Measurements from ENCODE around the gene SLC26A3. TPM values are rescaled to one million over a fixed set of nuclear protein-coding genes. Genes with fewer than 3 reads are reported as not detected.

Gene SLC26A3
- total and polyA plus RNA-seq, 2 of the 8 experiments (the other 6 are each of a cell fraction or from before 2014, with no cell fraction given): not detected

GRCh38 chr7:107742678-107743566 is 60.1 kb downstream of the SLC26A3 start:
- H3K56ac ChIP-seq (replicated peaks; ENCODE audit: insufficient read length, low read depth, low read length): no peak overlapping the region
- H2BK12ac ChIP-seq (ENCODE audit: low read depth, low read length): no peak overlapping the region
- peak overlapping the region in 3 of 4 experiments; percentile 32 to 88 (median 46); a peak in 5 of 7 replicates for H3K9ac ChIP-seq (replicated peaks in 1 of 4; ENCODE audit: extremely low read depth in 1 of 4, low read depth in 3 of 4, low read length in 3 of 4)
- H3K9me3 ChIP-seq (ENCODE audit: insufficient read depth in 2 of 2, low read depth in 1 of 2, low read length in 1 of 2): no peaks in the 10 kb centered on the region
- H3K4ac ChIP-seq (replicated peaks; ENCODE audit: insufficient read length, low read depth, low read length): no peak overlapping the region
- no peaks in the 10 kb centered on the region for H3K36me3 ChIP-seq (ENCODE audit: control insufficient read depth in 2 of 4, insufficient read depth in 4 of 4, low read length in 3 of 4)
- H3K79me1 ChIP-seq (ENCODE audit: low read depth, low read length): peaks cover 4% of the 10 kb centered on the region; the same call in 1 of the 2 replicates
- POLR2A ChIA-PET (ENCODE audit: partially characterized antibody): interaction anchor here (0.6 to 2.2 kb wide), 16 partner anchors 9 to 957 kb away, joined by 3 to 11 read pairs (median 4); partner anchors contain the start of genes BCAP29, COG5, DUS4L and HBP1
- H3K18ac ChIP-seq (ENCODE audit: extremely low read depth, low read length): no peak overlapping the region
- H3K14ac ChIP-seq (ENCODE audit: insufficient read length): no peak overlapping the region
- no peak overlapping the region for H2AK5ac ChIP-seq (ENCODE audit: low read depth, low read length)
- peak overlapping the region; percentile 8 for H4K91ac ChIP-seq (replicated peaks; ENCODE audit: insufficient read length, low read length)
- H3K79me2 ChIP-seq (ENCODE audit: control insufficient read depth in 1 of 2, insufficient read depth in 2 of 2, low read length in 2 of 2): peaks cover 15 to 40% of the 10 kb centered on the region in 2 experiments
- H3K27ac ChIP-seq (ENCODE audit: low read depth, low read length): peak overlapping the region; percentile 41; the same call in 1 of the 2 replicates
- peak overlapping the region; percentile 72; the same call in 1 of the 2 replicates for H4K8ac ChIP-seq (ENCODE audit: extremely low read depth, insufficient read depth, low read length)
- H2AFZ ChIP-seq (ENCODE audit: low read length): peak overlapping the region; percentile 99
- peaks cover 0 to 8% (median 2%) of the 10 kb centered on the region in 4 experiments; a peak in 3 of 7 replicates for H3K4me1 ChIP-seq (replicated peaks in 1 of 4; ENCODE audit: control insufficient read depth in 3 of 4, insufficient read depth in 4 of 4, low read length in 3 of 4)
- H4K5ac ChIP-seq (ENCODE audit: insufficient read length, low read depth, low read length): peak overlapping the region; percentile 70
- no peak overlapping the region for H2BK120ac ChIP-seq (replicated peaks; ENCODE audit: low read depth, low read length)
- peaks cover 2 to 3% of the 10 kb centered on the region in 2 experiments for H4K20me1 ChIP-seq (replicated peaks in 1 of 2; ENCODE audit: control insufficient read depth in 1 of 2, insufficient read depth in 2 of 2, low read length in 2 of 2)
- H3K23ac ChIP-seq (ENCODE audit: insufficient read length): no peak overlapping the region
- peak in 1 of 2 experiments; percentile 51 for DNase-seq (ENCODE audit: low read depth in 1 of 2, low spot score in 2 of 2)
- no peak overlapping the region; the same call in 1 of the 2 replicates for H2BK5ac ChIP-seq (ENCODE audit: low read depth, low read length)
- no peak overlapping the region for H2BK15ac ChIP-seq (ENCODE audit: low read length)
- H3K23me2 ChIP-seq (ENCODE audit: low read depth, low read length): peaks cover 3% of the 10 kb centered on the region
- no peaks in the 10 kb centered on the region for H3K27me3 ChIP-seq (replicated peaks in 1 of 4; ENCODE audit: control insufficient read depth in 3 of 4, extremely low read depth in 1 of 4, insufficient read depth in 3 of 4, low read length in 3 of 4)
- H3K4me3 ChIP-seq (ENCODE audit: extremely low read depth in 1 of 4, insufficient read depth in 2 of 4, low read depth in 3 of 4, low read length in 4 of 4): peak overlapping the region; percentile 88 to 100 (median 96)
- no peak overlapping the region for H2BK20ac ChIP-seq (ENCODE audit: low read length)
- no peak for FAIRE-seq
- CTCF ChIA-PET (ENCODE audit: partially characterized antibody): interaction anchor here (0.7 to 4.8 kb wide), 13 partner anchors 16 to 480 kb away, joined by 3 to 30 read pairs (median 4); no protein-coding TSS in a partner anchor
- 13% methylated on average over 28 of the region's 29 CpGs; no CpG with 5 or more reads in 1 of the 2 experiments for WGBS, 2 experiments (ENCODE audit: extremely low coverage in 1 of 2, insufficient coverage in 1 of 2, insufficient read length in 1 of 2, insufficient replicate concordance in 2 of 2, low coverage in 1 of 2, low lambda C conversion rate in 2 of 2, missing lambda C conversion rate in 1 of 2)
- H3K4me2 ChIP-seq (ENCODE audit: insufficient read depth in 1 of 2, low read depth in 2 of 2, low read length in 2 of 2): peak overlapping the region; percentile 75 to 82
- TF ChIP-seq SAP30 (IDR thresholded peaks at IDR 0.05; ENCODE audit: insufficient read depth, insufficient replicate concordance, low read length): peak; percentile 46
- TF ChIP-seq RAD21 (IDR thresholded peaks at IDR 0.05 in 1 of 2, conservative IDR thresholded peaks at IDR 0.05 in 1 of 2; ENCODE audit: low read depth in 2 of 2, low read length in 2 of 2): no peak
- peak; percentile 79; the same call in 1 of the 2 replicates for TF ChIP-seq KDM1A (IDR thresholded peaks at IDR 0.05; ENCODE audit: borderline replicate concordance, low read length)
- no peak for TF ChIP-seq SP2 (IDR thresholded peaks at IDR 0.05; ENCODE audit: low read length)
- TF ChIP-seq PHF8 (conservative IDR thresholded peaks at IDR 0.05; ENCODE audit: low read depth, low read length): 0 out of 2 replicates have a peak, but pooled peaks have one; percentile 26
- peak; percentile 30; the same call in 1 of the 2 replicates for TF ChIP-seq POLR2AphosphoS5 (IDR thresholded peaks at IDR 0.05; ENCODE audit: low read depth, low read length)
- no peak for TF ChIP-seq SP1 (IDR thresholded peaks at IDR 0.05; ENCODE audit: low read depth, low read length)
- peak; percentile 42; the same call in 1 of the 2 replicates for TF ChIP-seq E2F6 (IDR thresholded peaks at IDR 0.05)
- peak; percentile 82 for TF ChIP-seq TEAD4 (IDR thresholded peaks at IDR 0.05; ENCODE audit: low read depth, low read length)
- peak in 1 of 2 experiments; percentile 26; a peak in 2 of 3 replicates for TF ChIP-seq POLR2A (IDR thresholded peaks at IDR 0.05; ENCODE audit: control extremely low read depth in 1 of 2, low read depth in 2 of 2, low read length in 2 of 2)
